Stimulated activated CD4-positive, alpha-beta T cell treated with anti-CD3 and anti-CD28 coated beads, Interleukin-1b, Interleukin-23, amount 100 ng/mL, for 24 hours (primary cell): Measurements from ENCODE around the gene GCNT2.
"Not testable (repeated sequence)": the region's sequence is repeated elsewhere in the genome, so short reads cannot be mapped to it uniquely, and the experiment has no call there.

Experiments used
- DNase-seq, 4 experiments: peaks; one replicate each; pipeline ENCODE4 v3.0.0-alpha.2; 2020; ENCODE audit warnings: low read depth in 4 of 4, low spot score in 1 of 4

Gene GCNT2

DNA sequence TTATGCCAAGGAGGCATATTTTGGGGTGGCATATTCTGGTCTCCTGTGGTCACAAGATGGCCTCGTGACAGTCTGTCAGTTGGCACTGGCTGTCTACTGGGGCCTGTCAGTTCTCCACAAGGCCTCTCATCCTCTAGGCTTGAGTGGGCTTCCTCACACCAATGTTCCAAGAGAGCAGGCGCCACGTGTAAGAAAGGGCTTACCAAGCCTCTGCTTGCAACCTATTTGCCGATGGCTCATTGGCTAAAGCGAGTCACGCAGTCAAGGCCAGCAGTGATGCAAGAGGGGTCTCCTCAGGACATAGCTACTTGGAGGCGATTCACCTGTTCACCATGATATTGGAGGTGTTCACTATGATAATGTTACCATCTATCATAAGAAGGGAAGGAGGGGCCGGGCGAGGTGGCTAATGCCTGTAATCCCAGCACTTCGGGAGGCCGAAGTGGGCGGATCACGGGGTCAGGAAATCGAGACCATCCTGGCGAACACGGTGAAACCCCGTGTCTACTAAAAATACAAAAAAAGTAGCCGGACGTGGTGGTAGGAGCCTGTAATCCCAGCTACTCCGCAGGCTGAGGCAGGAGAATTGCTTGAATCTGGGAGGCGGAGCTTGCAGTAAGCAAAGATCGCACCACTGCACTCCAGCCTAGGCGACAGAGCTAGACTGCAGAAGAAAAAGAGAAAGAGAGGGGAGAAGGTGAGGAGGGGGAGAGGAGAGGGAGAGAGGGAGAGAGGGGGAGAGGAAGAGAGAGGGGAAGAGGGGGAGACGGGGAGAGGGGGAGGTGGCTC lies 138.0 kb downstream of the GCNT2 start:
- no peak for DNase-seq

DNA sequence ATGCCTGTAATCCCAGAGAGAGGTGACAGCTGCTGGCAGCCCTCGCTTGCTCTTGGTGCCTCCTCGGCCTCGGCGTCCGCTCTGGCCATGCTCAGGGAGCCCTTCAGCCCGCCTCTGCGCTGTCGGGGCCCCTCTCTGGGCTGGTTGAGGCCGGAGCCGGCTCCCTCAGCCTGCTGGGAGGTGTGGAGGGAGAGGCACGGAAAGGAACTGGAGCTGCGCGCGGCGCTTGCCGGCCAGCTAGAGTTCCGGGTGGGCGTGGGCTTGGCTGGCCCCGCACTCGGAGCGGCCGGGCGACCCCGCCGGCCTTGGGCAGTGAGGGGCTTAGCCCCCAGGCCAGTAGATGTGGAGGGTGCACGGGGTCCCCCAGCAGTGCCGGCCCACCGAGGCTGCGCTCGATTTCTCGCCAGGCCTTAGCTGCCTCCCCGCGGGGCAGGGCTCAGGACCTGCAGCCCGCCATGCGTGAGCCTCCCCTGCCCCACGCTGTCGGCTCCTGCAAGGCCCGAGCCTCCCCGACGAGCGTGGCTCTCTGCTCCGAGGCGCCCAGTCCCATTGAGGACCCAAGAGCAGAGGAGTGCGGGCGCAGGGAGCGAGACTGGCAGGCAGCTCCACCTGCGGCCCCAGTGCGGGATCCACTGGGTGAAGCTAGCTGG lies 138.7 kb downstream of the GCNT2 start:
- DNase-seq = no peak

DNA sequence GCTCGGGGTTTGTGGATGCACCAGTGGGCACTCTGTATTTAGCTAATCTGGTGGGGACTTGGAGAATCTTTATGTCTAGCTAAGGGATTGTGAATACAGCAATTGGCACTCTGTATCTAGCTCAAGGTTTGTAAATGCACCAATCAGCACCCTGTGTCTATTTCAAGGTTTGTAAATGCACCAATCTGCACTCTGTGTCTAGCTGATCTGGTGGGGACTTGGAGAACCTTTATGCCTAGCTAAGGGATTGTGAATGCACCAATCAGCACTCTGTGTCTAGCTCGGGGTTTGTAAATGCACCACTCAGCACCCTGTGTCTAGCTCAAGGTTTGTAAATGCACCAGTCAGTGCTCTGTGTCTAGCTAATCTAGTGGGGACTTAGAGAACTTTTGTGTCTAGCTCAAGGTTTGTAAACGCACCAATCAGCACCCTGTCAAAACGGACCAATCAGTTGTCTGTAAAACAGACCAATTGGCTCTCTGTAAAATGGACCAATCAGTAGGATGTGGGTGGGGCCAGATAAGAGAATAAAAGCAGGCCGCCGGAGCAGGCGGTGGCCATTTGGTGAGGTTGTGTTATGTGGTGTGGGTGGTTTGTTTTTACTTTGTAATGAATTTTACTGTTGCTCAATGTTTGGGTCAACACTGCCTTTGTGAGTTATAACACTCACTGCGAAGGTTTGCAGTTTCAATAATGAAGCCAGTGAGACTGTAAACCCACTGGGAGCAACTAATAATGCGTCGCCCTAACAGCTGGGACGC lies 139.5 kb downstream of the GCNT2 start:
- not testable (repeated sequence) for DNase-seq

DNA sequence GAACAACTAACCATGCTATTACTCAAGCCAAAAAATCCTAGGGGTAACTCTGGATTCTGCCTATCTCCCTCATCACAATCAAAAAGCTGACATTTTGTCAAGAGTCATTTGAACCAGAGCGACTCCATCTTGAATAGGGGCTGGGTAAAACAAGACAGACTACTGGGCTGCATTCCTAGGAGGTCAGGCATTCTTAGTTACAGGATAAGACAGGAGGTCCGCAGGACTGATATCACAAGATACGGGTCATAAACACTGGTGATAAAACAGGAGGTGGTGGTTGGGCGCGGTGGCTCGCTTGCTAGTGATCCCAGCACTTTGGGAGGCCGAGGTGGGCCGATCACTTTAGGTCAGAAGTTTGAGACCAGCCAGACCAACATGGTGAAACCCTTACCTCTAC lies 141.1 kb downstream of the GCNT2 start:
- DNase-seq = no peak

DNA sequence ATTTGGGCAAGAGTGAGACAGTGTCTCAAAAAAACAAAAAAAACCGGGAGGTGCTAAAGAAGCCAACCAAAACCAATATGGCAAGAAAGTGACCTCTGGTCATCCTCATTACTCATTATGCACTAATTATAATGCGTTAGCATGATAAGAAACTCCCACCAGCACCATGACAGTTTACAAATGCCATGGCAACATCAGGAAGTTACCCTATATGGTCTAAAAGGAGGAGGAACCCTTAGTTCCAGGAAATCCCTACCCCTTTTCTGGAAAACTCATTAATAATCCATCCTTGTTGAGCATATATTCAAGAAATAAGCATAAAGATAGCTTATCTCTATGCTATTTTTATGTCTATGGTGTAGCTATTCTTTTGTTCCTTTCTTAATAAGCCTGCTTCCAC lies 141.6 kb downstream of the GCNT2 start:
- no peak for DNase-seq

DNA sequence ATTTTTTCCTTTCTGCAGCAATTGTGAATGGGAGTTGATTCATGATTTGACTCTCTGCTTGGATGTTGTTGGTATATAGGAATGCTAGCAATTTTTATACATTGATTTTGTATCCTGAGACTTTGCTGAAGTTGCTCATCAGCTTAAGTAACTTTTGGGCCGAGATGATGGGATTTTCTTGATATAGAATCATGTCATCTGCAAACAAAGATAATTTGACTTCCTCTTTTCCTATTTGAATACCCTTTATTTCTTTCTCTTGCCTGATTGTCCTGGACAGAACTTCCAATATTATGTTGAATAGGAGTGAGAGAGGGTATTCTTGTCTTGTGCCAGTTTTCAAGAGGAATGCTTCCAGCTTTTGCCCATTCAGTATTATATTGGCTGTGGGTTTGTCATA lies 144.4 kb downstream of the GCNT2 start:
- DNase-seq = not testable (repeated sequence)

DNA sequence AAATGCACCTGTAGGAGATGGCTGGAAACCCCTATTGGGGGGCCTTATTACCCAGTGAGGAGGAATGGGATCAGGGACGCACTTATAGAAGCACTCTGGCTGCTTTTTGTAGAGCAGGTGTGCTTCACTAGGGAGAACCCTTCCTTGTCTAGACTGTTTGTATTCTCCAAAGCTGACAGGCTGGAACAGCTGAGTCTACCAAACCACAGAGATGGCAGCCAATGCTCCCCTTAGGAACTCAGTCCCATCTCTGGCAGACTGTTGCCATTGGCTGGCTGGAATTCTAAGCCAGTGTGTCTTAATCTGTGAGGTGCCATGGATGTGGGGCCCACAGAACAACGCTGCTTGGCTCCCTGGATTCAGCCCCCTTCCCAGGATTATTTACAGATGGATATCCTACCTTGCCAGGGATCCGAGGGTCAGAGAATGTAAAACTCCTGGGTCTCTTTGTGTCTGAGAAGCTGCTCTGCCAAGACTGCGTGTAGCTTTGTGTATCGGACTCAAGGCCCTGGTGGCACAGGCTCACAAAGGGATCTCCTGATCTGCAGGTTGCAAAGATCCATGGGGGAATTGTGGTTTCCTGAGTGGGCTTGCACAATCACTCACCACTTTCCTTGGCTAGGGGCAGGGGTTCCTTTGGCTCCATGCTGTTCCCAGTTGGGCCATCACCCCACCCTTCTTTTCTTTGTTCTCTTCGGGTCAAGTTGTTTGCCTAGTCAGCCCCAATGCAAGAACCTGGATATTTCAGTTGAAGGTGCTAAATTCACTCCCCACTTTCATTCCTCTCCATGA lies 147.2 kb downstream of the GCNT2 start:
- no peak for DNase-seq

DNA sequence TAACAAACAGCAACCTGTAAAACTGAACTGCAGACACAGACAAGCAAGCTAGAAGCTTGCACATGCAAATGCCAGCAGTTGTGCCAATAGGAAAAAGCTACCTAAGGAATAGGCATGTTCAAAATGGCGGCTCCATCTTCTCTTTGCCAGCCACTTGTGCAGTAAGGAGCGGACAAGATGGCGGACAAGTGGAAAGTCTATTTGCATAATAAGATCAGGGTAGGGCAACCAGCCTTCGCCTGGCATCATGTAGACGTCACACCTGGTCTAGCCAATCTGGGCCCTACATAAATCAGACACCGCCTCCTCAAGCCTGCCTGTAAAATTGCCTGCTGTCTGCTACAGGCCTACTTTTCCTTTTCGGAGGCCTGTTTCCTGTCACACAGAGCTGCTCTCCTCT lies 155.3 kb downstream of the GCNT2 start:
- no peak for DNase-seq

DNA sequence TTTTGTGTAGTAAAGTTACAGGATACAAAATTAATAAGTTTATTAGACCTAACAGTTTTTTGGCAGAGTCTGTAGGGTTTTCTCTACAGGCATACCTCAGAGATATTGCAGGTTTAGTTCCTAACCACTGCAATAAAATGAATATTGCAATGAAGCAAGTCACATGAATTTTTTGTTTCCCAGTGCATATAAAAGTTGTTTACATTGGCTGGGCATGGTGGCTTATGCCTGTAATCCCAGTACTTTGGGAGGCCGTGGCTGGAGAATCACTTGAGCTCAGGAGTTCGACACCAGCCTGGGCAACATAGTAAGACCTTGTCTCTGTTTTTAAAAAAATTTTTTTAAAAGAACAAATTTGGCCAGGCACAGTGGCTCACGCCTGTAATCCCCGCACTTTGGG lies 157.3 kb downstream of the GCNT2 start:
- DNase-seq = no peak
